ENCODE data around the gene PLXNB3.

- TF ChIP-seq POLR2A (IDR thresholded peaks at IDR 0.05) = peak in 1 of 2 donors; percentile 11
- TF ChIP-seq CTCF (IDR thresholded peaks at IDR 0.05) = no peak
- TF ChIP-seq POLR2AphosphoS5 (IDR thresholded peaks at IDR 0.05) = peak in 2 of 4 donors; percentile 13 to 28
- TF ChIP-seq EP300 (IDR thresholded peaks at IDR 0.05) = no peak
Measured at GRCh38 chrX:153781428-153782047, 17.5 kb downstream of the PLXNB3 start.
